Muscle layer of duodenum (tissue), 2 donors: Measurements from ENCODE around the gene MAGEF1.
"Not testable (repeated sequence)": the region's sequence is repeated elsewhere in the genome, so short reads cannot be mapped to it uniquely, and the experiment has no call there.

Experiments
- H3K27ac ChIP-seq: one replicate; pipeline ENCODE4 v1.7.0; 2013; ENCODE audit warnings: mild to moderate bottlenecking, low read length
- H3K27me3 ChIP-seq: one replicate; pipeline ENCODE4 v1.7.0; 2013; ENCODE audit warnings: low read depth, mild to moderate bottlenecking, control low read depth, low read length
- H3K36me3 ChIP-seq, 2 donors: one replicate each; pipeline ENCODE4 v1.7.0; 2013; ENCODE audit warnings: low read length in 2 of 2, control low read depth in 1 of 2, mild to moderate bottlenecking in 1 of 2; ENCODE audit not compliant: insufficient read depth in 2 of 2, control insufficient read depth in 1 of 2
- H3K4me1 ChIP-seq, 2 donors: one replicate each; pipeline ENCODE4 v1.7.0; 2013; ENCODE audit warnings: low read length in 2 of 2, mild to moderate bottlenecking in 2 of 2, control low read depth in 1 of 2, moderate library complexity in 1 of 2; ENCODE audit not compliant: insufficient read depth in 2 of 2, control insufficient read depth in 1 of 2
- H3K4me3 ChIP-seq, 2 donors: one replicate each; pipeline ENCODE4 v1.7.0; 2013; ENCODE audit warnings: low read length in 2 of 2, low read depth in 1 of 2, mild to moderate bottlenecking in 1 of 2
- H3K9me3 ChIP-seq, 2 donors: one replicate each; pipeline ENCODE4 v1.7.0; 2013; ENCODE audit warnings: low read length in 2 of 2, control low read depth in 1 of 2, mild to moderate bottlenecking in 1 of 2; ENCODE audit not compliant: control insufficient read depth in 1 of 2
- donor health status: healthy.

MAGEF1 gene

DNA sequence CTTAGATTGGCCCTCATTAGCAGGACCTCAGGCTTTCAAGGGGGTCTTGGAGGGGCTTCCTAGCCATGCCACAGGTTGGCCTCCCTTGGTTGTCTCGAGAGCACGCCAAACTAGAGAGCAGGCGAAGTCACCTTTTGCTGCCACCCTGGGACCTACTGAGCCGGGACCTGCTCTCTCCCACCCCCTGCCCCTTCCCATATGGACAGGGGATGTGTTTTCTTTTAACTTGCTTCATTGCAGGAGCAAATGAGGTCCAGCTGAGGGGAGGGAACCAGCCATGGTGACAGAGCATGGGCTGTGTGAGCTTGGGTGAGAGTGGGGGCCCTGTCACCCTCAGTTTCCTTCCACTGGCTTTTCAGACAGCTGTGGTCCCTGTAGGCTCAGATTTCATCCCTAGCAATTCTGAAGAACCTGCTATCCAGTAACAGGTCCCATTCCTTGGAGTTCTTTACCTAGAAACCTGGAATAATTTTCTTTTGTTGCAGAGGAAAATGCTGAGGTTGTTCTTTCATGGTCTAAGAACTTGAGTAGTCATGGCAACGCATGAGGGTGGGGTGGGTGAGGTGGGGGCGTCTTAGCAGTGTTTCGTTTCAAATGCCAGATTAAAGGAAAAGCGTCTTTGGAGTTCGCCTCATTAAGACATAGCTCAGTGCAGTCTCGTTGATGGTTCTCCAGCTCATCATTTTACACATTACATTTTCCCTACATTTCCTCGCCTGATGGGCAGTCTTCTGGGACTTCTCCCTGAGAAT, 20.1 kb upstream of the MAGEF1 start:
- no peaks in the 10 kb centered on the region for H3K27me3 ChIP-seq
- H3K27ac ChIP-seq = no peak overlapping the region
- H3K4me1 ChIP-seq = no peaks in the 10 kb centered on the region
- H3K4me3 ChIP-seq = no peak overlapping the region
- H3K9me3 ChIP-seq = no peaks in the 10 kb centered on the region
- no peaks in the 10 kb centered on the region for H3K36me3 ChIP-seq

- Histone ChIP-seq H3K36me3 (no peaks in the 10 kb centered on the region), H3K27ac (no peak overlapping the region), H3K4me1 (no peaks in the 10 kb centered on the region), H3K4me3 (no peak overlapping the region), H3K9me3 (no peaks in the 10 kb centered on the region), H3K27me3 (no peaks in the 10 kb centered on the region)
Observed at GRCh38 chr3:184730924-184731323, 19.1 kb upstream of the MAGEF1 start.

DNA sequence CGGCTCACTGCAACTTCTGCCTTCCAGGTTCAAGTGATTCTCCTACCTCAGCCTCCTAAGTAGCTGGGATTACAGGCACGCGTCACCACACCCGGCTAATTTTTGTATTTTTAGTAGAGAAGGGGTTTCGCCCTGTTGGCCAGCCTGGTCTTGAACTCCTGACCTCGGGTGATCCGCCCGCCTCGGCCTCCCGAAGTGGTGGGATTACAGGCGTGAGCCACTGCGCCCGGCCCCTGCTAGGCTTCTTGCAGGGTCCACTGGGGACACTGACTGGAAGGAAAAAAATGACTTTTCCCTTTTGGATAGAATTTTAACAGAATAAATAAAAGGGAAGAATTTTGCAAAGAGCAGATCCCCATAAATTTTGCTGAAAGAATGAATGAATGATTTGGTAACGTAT, 17.3 kb upstream of the MAGEF1 start:
- H3K36me3 ChIP-seq, H3K27ac ChIP-seq, H3K9me3 ChIP-seq, H3K4me1 ChIP-seq, H3K27me3 ChIP-seq, H3K4me3 ChIP-seq: not testable (repeated sequence)

DNA sequence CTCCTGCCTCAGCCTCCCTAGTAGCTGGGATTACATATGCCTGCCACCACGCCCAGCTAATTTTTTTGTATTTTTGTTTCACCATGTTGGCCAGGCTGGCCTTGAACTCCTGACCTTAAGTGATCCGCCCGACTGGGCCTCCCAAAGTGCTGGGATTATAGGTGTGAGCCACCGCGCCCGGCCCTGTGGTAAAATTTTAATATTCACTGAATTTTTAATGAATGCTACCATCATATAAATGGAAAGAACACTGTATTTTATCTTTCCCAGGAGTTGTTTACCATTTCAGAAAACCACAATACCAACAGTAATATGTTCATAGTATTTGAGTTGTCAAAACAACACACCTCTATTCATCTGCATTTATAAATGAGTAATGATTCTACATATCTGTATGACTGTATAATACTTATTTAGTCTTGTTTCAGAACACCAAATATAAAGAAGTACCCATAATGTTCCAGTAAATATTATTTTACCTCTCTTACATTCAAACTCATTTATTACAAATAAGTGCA, 16.2 kb upstream of the MAGEF1 start:
- Histone ChIP-seq H3K9me3 (no peaks in the 10 kb centered on the region), H3K27ac (no peak overlapping the region), H3K4me3 (no peak overlapping the region)

GRCh38 chr3:184727357-184728009, 15.6 kb upstream of the MAGEF1 start:
- Histone ChIP-seq H3K27me3 (no peaks in the 10 kb centered on the region), H3K36me3 (no peaks in the 10 kb centered on the region), H3K27ac (no peak overlapping the region), H3K4me1 (no peaks in the 10 kb centered on the region), H3K9me3 (no peaks in the 10 kb centered on the region), H3K4me3 (no peak overlapping the region)

More for the DNA sequence above, 16.2 kb upstream of the MAGEF1 start:
- Histone ChIP-seq H3K4me1 (no peaks in the 10 kb centered on the region), H3K36me3 (no peaks in the 10 kb centered on the region), H3K27me3 (no peaks in the 10 kb centered on the region)

GRCh38 chr3:184726497-184726896, 14.6 kb upstream of the MAGEF1 start:
- H3K4me1 ChIP-seq = no peaks in the 10 kb centered on the region
- H3K27ac ChIP-seq = no peak overlapping the region
- no peaks in the 10 kb centered on the region for H3K9me3 ChIP-seq
- H3K4me3 ChIP-seq = no peak overlapping the region
- no peaks in the 10 kb centered on the region for H3K36me3 ChIP-seq
- H3K27me3 ChIP-seq = no peaks in the 10 kb centered on the region

DNA sequence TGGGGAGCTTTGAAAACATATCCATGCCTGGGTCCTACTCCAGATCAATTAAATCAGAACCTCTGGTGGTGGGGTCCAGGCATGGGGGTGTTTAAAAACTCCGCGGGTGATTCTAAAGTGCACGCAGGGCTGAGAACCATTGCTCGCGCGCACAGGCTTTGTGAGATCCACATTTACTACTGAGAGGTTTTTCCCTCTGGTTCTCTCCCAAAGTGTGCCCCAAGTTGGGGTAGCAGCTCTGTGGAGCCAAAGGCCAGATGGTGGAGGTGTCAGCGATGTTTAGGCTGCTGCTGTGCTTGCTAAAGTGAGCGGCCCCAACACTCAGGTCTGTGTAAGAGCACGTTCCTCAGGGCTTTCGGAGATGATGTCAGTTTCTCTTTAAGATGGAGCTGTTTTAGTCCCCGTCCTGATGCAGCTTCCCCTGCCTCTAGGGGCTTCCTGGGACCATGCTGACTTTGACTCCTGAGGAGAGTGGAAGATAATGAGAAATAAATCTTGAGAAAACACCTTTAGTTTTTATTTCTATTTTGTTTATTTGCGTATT, 13.4 kb upstream of the MAGEF1 start:
- Histone ChIP-seq H3K9me3 (no peaks in the 10 kb centered on the region), H3K27me3 (no peaks in the 10 kb centered on the region), H3K4me3 (no peak overlapping the region), H3K27ac (no peak overlapping the region), H3K36me3 (no peaks in the 10 kb centered on the region), H3K4me1 (no peaks in the 10 kb centered on the region)

DNA sequence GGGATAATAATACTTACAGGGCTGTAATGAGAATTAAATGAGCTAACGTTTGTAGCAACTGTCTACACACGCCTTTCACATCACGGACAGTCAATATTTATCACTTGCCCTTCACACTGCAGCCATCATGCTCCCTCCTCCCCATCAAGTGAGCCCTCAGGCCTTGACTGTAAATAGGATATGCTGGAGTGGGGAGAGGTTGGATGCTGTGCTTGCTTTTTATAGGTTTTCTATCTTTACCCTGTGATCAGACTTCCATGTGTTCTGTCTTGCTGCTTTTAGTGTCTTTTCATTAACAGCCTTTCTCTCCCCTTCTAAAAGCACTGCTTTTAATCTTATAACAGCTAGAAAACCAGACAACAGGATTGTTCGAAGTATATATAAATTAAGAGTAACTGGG, 12.8 kb upstream of the MAGEF1 start:
- Histone ChIP-seq H3K4me3 (no peak overlapping the region), H3K9me3 (no peaks in the 10 kb centered on the region), H3K27ac (no peak overlapping the region), H3K27me3 (no peaks in the 10 kb centered on the region), H3K36me3 (no peaks in the 10 kb centered on the region), H3K4me1 (no peaks in the 10 kb centered on the region)

GRCh38 chr3:184719709-184720108, 7.8 kb upstream of the MAGEF1 start:
- no peaks in the 10 kb centered on the region for H3K27me3 ChIP-seq
- no peak overlapping the region for H3K4me3 ChIP-seq
- H3K9me3 ChIP-seq = no peaks in the 10 kb centered on the region
- H3K27ac ChIP-seq = no peak overlapping the region
- H3K4me1 ChIP-seq = peaks cover 0 to 19% of the 10 kb centered on the region in 2 donors
- H3K36me3 ChIP-seq = no peaks in the 10 kb centered on the region

- Histone ChIP-seq H3K4me1 (peaks cover 0 to 19% of the 10 kb centered on the region in 2 donors), H3K27me3 (no peaks in the 10 kb centered on the region), H3K4me3 (no peak overlapping the region), H3K27ac (no peak overlapping the region), H3K36me3 (no peaks in the 10 kb centered on the region), H3K9me3 (no peaks in the 10 kb centered on the region)
Observed at GRCh38 chr3:184718431-184718830, 6.6 kb upstream of the MAGEF1 start.

DNA sequence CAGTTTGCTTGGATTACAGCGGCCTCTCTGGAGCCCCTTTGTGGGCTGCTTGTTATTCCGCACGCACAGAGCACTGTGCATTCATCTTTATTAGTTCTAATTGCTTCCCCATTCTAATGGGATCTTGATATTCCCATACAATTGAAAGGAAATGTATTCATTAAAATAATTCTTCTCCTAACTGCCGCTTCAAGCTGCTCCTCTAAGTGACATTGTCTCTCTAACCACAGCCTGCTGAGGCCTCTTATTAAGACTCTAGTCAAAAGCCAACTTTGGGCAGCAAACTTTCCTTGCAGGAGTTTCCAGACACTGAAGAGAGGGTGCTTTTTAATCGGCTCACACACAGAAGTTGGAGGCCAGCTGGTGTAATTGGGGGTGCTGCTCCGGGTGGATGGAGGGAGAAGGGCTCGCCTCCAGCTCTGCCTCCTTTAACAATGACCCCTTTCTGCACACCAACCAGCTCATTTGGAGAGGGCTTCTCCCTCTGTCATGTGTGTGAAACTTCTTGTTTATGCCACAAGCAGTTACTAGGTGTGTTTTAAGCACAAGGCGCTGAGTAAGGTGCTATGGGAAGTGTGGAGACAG, 5.6 kb upstream of the MAGEF1 start:
- H3K27me3 ChIP-seq = no peaks in the 10 kb centered on the region
- H3K27ac ChIP-seq = no peak overlapping the region
- H3K4me1 ChIP-seq = peaks cover 0 to 19% of the 10 kb centered on the region in 2 donors
- H3K36me3 ChIP-seq = no peaks in the 10 kb centered on the region
- peak overlapping the region in 1 of 2 donors; percentile 11 for H3K4me3 ChIP-seq
- no peaks in the 10 kb centered on the region for H3K9me3 ChIP-seq
